Heart left ventricle (tissue), 13 donors: Measurements from ENCODE around the gene VTI1A.

ENCODE experiments used
- CTCF ChIP-seq, 12 donors: fragments of 200-600 bp; sonication (generic) in 4 of 12; IDR thresholded peaks; one replicate each; pipeline versions ENCODE4 v1.5.0 to v1.8.0; 2018 to 2022; ENCODE audit warnings: antibody characterized with exemption in 12 of 12, mild to moderate bottlenecking in 5 of 12
- POLR2A ChIP-seq, 2 donors: fragments of 450-650 bp; IDR thresholded peaks; one replicate each; pipeline ENCODE4 v1.6.1; 2017; ENCODE audit warnings: antibody characterized with exemption in 2 of 2, mild to moderate bottlenecking in 2 of 2, moderate library complexity in 2 of 2
- donor health status: ischemic (EF 13 %, LVEDD 7.1; RV severe dilation, severe dysfunction).
- donor health status: DM: no; HTN: yes; CAD: no.
- donor health status: DM: no; HTN: no; CAD: no.
- donor health status: ischemic (EF 25% LVEDD 6.9; RV normal size, moderate dysfunction).
- donor health status: ischemic (EF 25% LVEDD 5.7; RV mildly dilated, moderate dysfunction).
- donor health status: ischemic (EF 35%, LVEDD 5.7; RV mildly dilated, moderate dysfunction).
- donor health status: nonischemic (EF 11% LVEDD 7.7; RV severe dilation, severe dysfunction).
- donor health status: DM: yes; HTN: yes; CAD: no.
- donor health status: PGD.
- donor health status: ischemic (EF 29% LVEDD 5.4; RV normal size, mild dysfunction).
- donor health status: nonischemic (EF 23%, LVEDD 6.1; RV moderate dilation, normal function).

GRCh38 chr10:112531421-112531820, 84.4 kb downstream of the VTI1A start:
- TF ChIP-seq CTCF (IDR thresholded peaks at IDR 0.05) (no peak), POLR2A (IDR thresholded peaks at IDR 0.05) (no peak)
